Mesendoderm (in vitro differentiated cells): ENCODE data around the gene KNSTRN.

ENCODE experiments used
- DNase-seq: peaks from one replicate; pipeline ENCODE4 v3.0.0; 2013
- H2AK5ac ChIP-seq: 2 replicates; pipeline ENCODE4 v1.6.1; 2013; ENCODE audit warnings: low read length, inconsistent platforms
- H2BK120ac ChIP-seq: 2 replicates; pipeline ENCODE4 v1.6.1; 2013; ENCODE audit warnings: low read depth, mild to moderate bottlenecking, low read length, moderate library complexity, mixed read lengths
- H2BK15ac ChIP-seq: replicated peaks from 2 replicates; pipeline ENCODE4 v1.6.1; 2013; ENCODE audit warnings: low read depth, mild to moderate bottlenecking, moderate library complexity
- H2BK5ac ChIP-seq: 2 replicates; pipeline ENCODE4 v1.6.1; 2013; ENCODE audit warnings: low read length, inconsistent platforms
- H3K18ac ChIP-seq: 2 replicates; pipeline ENCODE4 v1.6.1; 2013; ENCODE audit warnings: mild to moderate bottlenecking, low read length, mixed read lengths
- H3K23ac ChIP-seq: one replicate; pipeline ENCODE4 v1.6.1; 2013; ENCODE audit warnings: low read length
- H3K27ac ChIP-seq: 2 replicates; pipeline ENCODE4 v1.5.1; 2013; ENCODE audit warnings: low read depth, mild to moderate bottlenecking, inconsistent platforms, low read length, moderate library complexity
- H3K27me3 ChIP-seq: 2 replicates; pipeline ENCODE4 v1.6.1; 2013; ENCODE audit warnings: low read length, control low read depth, mild to moderate bottlenecking, inconsistent platforms; ENCODE audit not compliant: insufficient read depth, poor library complexity
- H3K36me3 ChIP-seq: 2 replicates; pipeline ENCODE4 v1.6.1; 2013; ENCODE audit warnings: low read length, inconsistent platforms; ENCODE audit not compliant: control insufficient read depth, insufficient read depth
- H3K4ac ChIP-seq: one replicate; pipeline ENCODE4 v1.6.1; 2013; ENCODE audit warnings: low read depth, mild to moderate bottlenecking, low read length, moderate library complexity
- H3K4me1 ChIP-seq: 2 replicates; pipeline ENCODE4 v1.6.1; 2013; ENCODE audit warnings: low read depth, low read length, inconsistent platforms; ENCODE audit not compliant: control insufficient read depth
- H3K4me2 ChIP-seq: 2 replicates; pipeline ENCODE4 v1.6.1; 2013; ENCODE audit warnings: low read length
- H3K4me3 ChIP-seq: 2 replicates; pipeline ENCODE4 v1.5.1; 2013; ENCODE audit warnings: mild to moderate bottlenecking, low read length
- H3K56ac ChIP-seq: one replicate; pipeline ENCODE4 v1.6.1; 2013; ENCODE audit warnings: low read length
- H3K79me1 ChIP-seq: 2 replicates; pipeline ENCODE4 v1.6.1; 2013; ENCODE audit warnings: low read length, inconsistent platforms
- H3K79me2 ChIP-seq: 2 replicates; pipeline ENCODE4 v1.6.1; 2013; ENCODE audit warnings: mild to moderate bottlenecking, low read length; ENCODE audit not compliant: control insufficient read depth, insufficient read depth
- H3K9ac ChIP-seq: 2 replicates; pipeline ENCODE4 v1.6.1; 2013; ENCODE audit warnings: low read length, inconsistent platforms
- H4K5ac ChIP-seq: one replicate; pipeline ENCODE4 v1.6.1; 2013; ENCODE audit warnings: low read length
- H4K8ac ChIP-seq: one replicate; pipeline ENCODE4 v1.6.1; 2013; ENCODE audit warnings: low read depth, mild to moderate bottlenecking, control low read depth, low read length, moderate library complexity
- WGBS: extraction: QIAGEN DNeasy Blood & Tissue Kit; methylation state at CpG from one replicate; pipeline ENCODE4 v1.1.7; 2013; ENCODE audit warnings: low lambda C conversion rate, missing lambda C conversion rate; ENCODE audit not compliant: insufficient coverage; ENCODE audit errors: extremely low coverage; 5-methylcytosine and 5-hydroxymethylcytosine counted together

KNSTRN gene

DNA sequence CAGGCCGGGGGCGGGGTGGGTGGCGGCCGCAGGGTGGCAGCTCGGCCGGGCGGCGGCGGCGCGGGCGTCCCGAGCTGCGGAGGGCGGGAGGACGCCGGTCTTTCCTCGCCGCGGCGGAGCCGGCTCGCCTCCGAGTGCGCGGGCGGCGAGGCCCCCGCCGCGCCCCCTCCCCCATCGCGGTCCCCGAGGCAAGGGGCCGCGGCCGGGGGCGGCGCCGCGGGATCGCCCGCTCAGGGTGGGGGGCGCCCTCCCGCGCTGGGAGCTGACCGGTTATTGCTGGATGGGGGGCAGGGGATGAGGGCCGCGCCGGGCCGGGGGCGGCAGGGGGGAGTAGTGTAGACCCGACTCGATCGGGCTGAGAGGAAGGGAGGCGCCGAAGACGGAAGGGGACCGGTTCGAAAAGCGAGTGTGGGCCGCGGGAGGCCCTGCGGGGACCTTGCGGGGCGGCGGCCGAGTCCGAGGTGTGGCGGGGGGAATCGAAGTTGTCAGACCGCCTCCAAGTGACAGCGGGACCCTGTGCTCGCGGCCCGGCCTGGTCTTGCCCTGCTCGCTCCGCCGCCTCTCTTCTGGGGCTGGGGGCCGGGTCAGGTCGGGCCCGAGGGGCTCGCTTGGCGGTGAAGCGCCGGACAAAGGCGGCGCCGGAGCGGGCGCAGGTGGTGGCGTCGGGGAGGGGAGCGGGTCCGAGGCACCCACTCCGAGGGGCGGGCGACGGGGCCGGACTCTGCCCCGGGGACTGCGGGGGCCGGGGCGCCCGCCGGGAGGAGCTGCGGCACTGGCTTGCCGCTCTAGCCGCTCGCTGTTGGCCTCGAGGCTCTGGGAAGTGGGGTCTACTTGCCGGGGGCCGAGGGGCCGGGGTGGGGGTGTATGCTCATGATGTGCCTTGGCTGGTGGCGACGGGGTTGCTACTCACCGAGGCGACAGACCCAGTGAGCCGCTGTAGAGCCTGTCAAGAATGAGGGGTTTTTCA lies 59.3 kb downstream of the KNSTRN start:
- DNase-seq: no peak
- Histone ChIP-seq H2AK5ac (no peak overlapping the region), H3K27ac (peak overlapping the region; percentile 76)

DNA sequence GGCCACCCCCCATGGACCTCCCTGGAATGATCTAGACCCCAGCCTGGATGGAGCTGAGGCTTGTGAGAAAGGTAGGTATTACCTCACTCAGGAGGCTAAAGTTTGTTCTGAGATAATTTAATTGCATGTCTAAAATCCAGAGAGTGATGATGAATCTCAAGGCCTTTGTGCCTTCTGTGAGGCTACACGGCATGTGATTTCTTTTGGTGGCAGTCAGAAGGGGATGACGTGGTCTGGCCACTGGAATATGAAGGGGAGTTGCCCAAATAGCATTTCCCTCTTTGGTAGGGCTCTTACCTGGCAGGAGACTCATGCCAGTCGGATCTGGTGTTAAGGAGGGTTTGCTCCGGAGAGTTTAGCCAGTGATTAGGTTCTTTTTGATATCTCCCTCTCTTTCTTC lies 60.7 kb downstream of the KNSTRN start:
- no CpG with 5 or more reads among the region's 4 CpGs for WGBS

More for the DNA sequence above, 59.3 kb downstream of the KNSTRN start:
- peak overlapping the region; percentile 56 for H3K4me3 ChIP-seq
- H2BK120ac ChIP-seq: no peak overlapping the region
- no peak overlapping the region for H4K5ac ChIP-seq
- H3K79me1 ChIP-seq: peaks cover 20% of the 10 kb centered on the region
- H2BK5ac ChIP-seq: no peak overlapping the region
- H4K8ac ChIP-seq: no peak overlapping the region
- H3K27me3 ChIP-seq: no peaks in the 10 kb centered on the region
- peaks cover 45% of the 10 kb centered on the region for H3K4me1 ChIP-seq
- H3K9ac ChIP-seq: peak overlapping the region; percentile 77
- peaks cover 55% of the 10 kb centered on the region for H3K79me2 ChIP-seq
- H3K18ac ChIP-seq: peak overlapping the region; percentile 85
- H3K36me3 ChIP-seq: no peaks in the 10 kb centered on the region
- H3K23ac ChIP-seq: peak overlapping the region; percentile 38
- no CpG with 5 or more reads among the region's 119 CpGs for WGBS
- no peak overlapping the region for H2BK15ac ChIP-seq
- H3K4ac ChIP-seq: peak overlapping the region; percentile 88
- peak overlapping the region; percentile 83 for H3K56ac ChIP-seq
- peak overlapping the region; percentile 74 for H3K4me2 ChIP-seq

DNA sequence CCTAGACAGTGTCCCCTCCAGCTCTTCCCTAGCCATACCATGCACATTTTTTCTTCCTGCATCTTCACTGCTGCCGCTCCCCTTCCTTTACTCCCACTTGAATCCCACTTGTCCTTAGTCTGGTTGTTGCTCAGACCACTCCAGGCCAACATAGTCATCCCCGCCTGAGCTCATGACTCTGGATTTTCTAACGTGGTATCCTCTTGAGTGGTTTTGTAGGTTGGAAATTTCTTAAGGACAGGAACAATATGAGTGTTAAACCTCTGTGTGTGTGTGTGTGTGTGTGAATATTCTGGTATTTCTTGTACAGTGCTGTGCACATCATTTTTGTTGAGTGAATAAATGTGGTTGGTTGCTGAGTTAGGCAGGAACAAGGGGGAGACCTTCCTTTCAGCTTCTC lies 61.3 kb downstream of the KNSTRN start:
- H2BK5ac ChIP-seq: no peak overlapping the region
- no peak overlapping the region for H3K23ac ChIP-seq
- H3K9ac ChIP-seq: peak overlapping the region; percentile 77
- H2BK15ac ChIP-seq: no peak overlapping the region
- H3K56ac ChIP-seq: peak overlapping the region; percentile 65
- H4K8ac ChIP-seq: no peak overlapping the region
- H2AK5ac ChIP-seq: no peak overlapping the region
- H4K5ac ChIP-seq: no peak overlapping the region
- WGBS: no CpG with 5 or more reads among the region's 3 CpGs
- no peak overlapping the region for H2BK120ac ChIP-seq
- no peak overlapping the region for H3K4ac ChIP-seq
- H3K18ac ChIP-seq: no peak overlapping the region
- no peaks in the 10 kb centered on the region for H3K36me3 ChIP-seq
- no peak for DNase-seq
- peaks cover 70% of the 10 kb centered on the region for H3K79me2 ChIP-seq
- peaks cover 30% of the 10 kb centered on the region for H3K4me1 ChIP-seq
- H3K79me1 ChIP-seq: peaks cover 23% of the 10 kb centered on the region
- H3K27me3 ChIP-seq: no peaks in the 10 kb centered on the region
- H3K4me3 ChIP-seq: no peak overlapping the region
- no peak overlapping the region for H3K27ac ChIP-seq
- H3K4me2 ChIP-seq: no peak overlapping the region

More for the DNA sequence above, 60.7 kb downstream of the KNSTRN start:
- H3K79me1 ChIP-seq: peaks cover 22% of the 10 kb centered on the region
- H2BK15ac ChIP-seq: no peak overlapping the region
- no peak overlapping the region for H3K27ac ChIP-seq
- no peak overlapping the region for H2AK5ac ChIP-seq
- no peak overlapping the region for H3K4ac ChIP-seq
- H3K36me3 ChIP-seq: no peaks in the 10 kb centered on the region
- H4K8ac ChIP-seq: no peak overlapping the region
- H3K9ac ChIP-seq: peak overlapping the region; percentile 77
- no peak overlapping the region for H4K5ac ChIP-seq
- H3K18ac ChIP-seq: no peak overlapping the region
- no peak overlapping the region for H3K4me2 ChIP-seq
- no peaks in the 10 kb centered on the region for H3K27me3 ChIP-seq
- H3K4me1 ChIP-seq: peaks cover 35% of the 10 kb centered on the region
- peaks cover 66% of the 10 kb centered on the region for H3K79me2 ChIP-seq
- H2BK5ac ChIP-seq: no peak overlapping the region
- H3K4me3 ChIP-seq: no peak overlapping the region
- H3K23ac ChIP-seq: peak overlapping the region; percentile 59
- no peak for DNase-seq
- peak overlapping the region; percentile 78 for H3K56ac ChIP-seq
- H2BK120ac ChIP-seq: no peak overlapping the region
